Esophagus squamous epithelium (tissue), 4 donors: ENCODE results near the gene IVNS1ABP.

Source experiments
- CTCF ChIP-seq, 6 experiments: fragments of 450-650 bp in 4 of 6; fragments of 200-600 bp in 2 of 6; sonication (generic) in 2 of 6; IDR thresholded peaks; one replicate each; pipeline ENCODE4 v1.5.1; 2016 to 2019; ENCODE audit warnings: antibody characterized with exemption in 6 of 6, mild to moderate bottlenecking in 4 of 6, moderate library complexity in 4 of 6
- POLR2A ChIP-seq, 4 donors: fragments of 450-650 bp; IDR thresholded peaks; one replicate each; pipeline ENCODE4 v1.6.1; 2017; ENCODE audit warnings: antibody characterized with exemption in 4 of 4, mild to moderate bottlenecking in 4 of 4, moderate library complexity in 3 of 4

- TF ChIP-seq CTCF (IDR thresholded peaks at IDR 0.05) = no peak
- TF ChIP-seq POLR2A (IDR thresholded peaks at IDR 0.05) = no peak
Observed at GRCh38 chr1:185265314-185265713, 51.7 kb downstream of the IVNS1ABP start.
